Endothelial cell of umbilical vein (primary cell): ENCODE measurements around the gene KCNJ15. TPM values are rescaled to one million over a fixed set of nuclear protein-coding genes. Genes with fewer than 3 reads are reported as not detected.

Source experiments
- BruUV-seq: library from RNA; stranded (reverse); fragments of 400-500 nt; replicated peaks from 2 replicates; lab custom pipeline; 2021; lab: Mats Ljungman, UMichigan
- CTCF ChIA-PET: fragments of 300-600, 350-600 bp; sonication (Branson Sonifier 250); formaldehyde crosslinking; loops from one replicate; lab custom pipeline; 2021; ENCODE audit warnings: antibody characterized with exemption, inconsistent platforms; lab: Charles Lee
- POLR2A ChIA-PET: fragments of 300-600, 350-600 bp; sonication (Branson Sonifier 250); formaldehyde crosslinking; loops from one replicate; lab custom pipeline; 2021; ENCODE audit warnings: antibody characterized with exemption, inconsistent platforms; lab: Charles Lee
- DNase-seq: peaks from one replicate; pipeline ENCODE4 v3.0.0-alpha.2; 2011; ENCODE audit warnings: low read depth, low spot score
- FAIRE-seq: peaks from 2 replicates; lab custom pipeline; 2011; peaks lifted over from hg19 to GRCh38; lab: Jason Lieb, UNC
- H2AFZ ChIP-seq: 2 replicates; pipeline ENCODE4 v1.6.0; 2012; ENCODE audit warnings: low read depth, low read length, control low read depth, inconsistent platforms
- H3K27ac ChIP-seq: 2 replicates; pipeline ENCODE4 v1.5.1; 2011; ENCODE audit warnings: low read depth, mild to moderate bottlenecking, control low read depth, low read length, moderate library complexity; ENCODE audit not compliant: insufficient read depth
- H3K27me3 ChIP-seq, 2 experiments: 2 replicates each; pipeline versions ENCODE4 v1.6.0 to v1.6.1; 2011; ENCODE audit warnings: low read length in 2 of 2, mixed read lengths in 1 of 2; ENCODE audit not compliant: control insufficient read depth in 2 of 2, insufficient read depth in 2 of 2
- H3K36me3 ChIP-seq, 2 experiments: 2 replicates in 1 of 2; 3 replicates in 1 of 2; pipeline ENCODE4 v1.5.1; 2011; ENCODE audit warnings: low read length in 2 of 2, mild to moderate bottlenecking in 1 of 2, moderate library complexity in 1 of 2; ENCODE audit not compliant: control insufficient read depth in 2 of 2, insufficient read depth in 2 of 2; ENCODE audit errors: extremely low read depth in 1 of 2
- H3K4me1 ChIP-seq: 3 replicates; pipeline ENCODE4 v1.5.1; 2011; ENCODE audit warnings: mild to moderate bottlenecking, low read length; ENCODE audit not compliant: control insufficient read depth, insufficient read depth; ENCODE audit errors: extremely low read depth
- H3K4me2 ChIP-seq: 2 replicates; pipeline ENCODE4 v1.6.1; 2011; ENCODE audit warnings: low read length, control low read depth, mixed read lengths; ENCODE audit not compliant: insufficient read depth
- H3K4me3 ChIP-seq, 3 experiments: fragments of 200-600 bp in 1 of 3; sonication (generic), shearing (Covaris generic) in 1 of 3; replicated peaks in 1 of 3; 2 replicates each; pipeline ENCODE4 v1.5.1; 2011 to 2016; ENCODE audit warnings: control low read depth in 3 of 3, low read length in 3 of 3, mild to moderate bottlenecking in 2 of 3, inconsistent platforms in 1 of 3, low read depth in 1 of 3, moderate library complexity in 1 of 3; ENCODE audit not compliant: insufficient read depth in 1 of 3
- H3K79me2 ChIP-seq: 2 replicates; pipeline ENCODE4 v1.6.0; 2012; ENCODE audit warnings: low read length, inconsistent platforms; ENCODE audit not compliant: control insufficient read depth, insufficient read depth
- H3K9ac ChIP-seq: replicated peaks from 2 replicates; pipeline ENCODE3; 2011; ENCODE audit warnings: low read length, control low read depth; ENCODE audit not compliant: insufficient read depth; ENCODE audit errors: extremely low read depth
- H3K9me1 ChIP-seq: replicated peaks from 3 replicates; pipeline ENCODE4 v1.6.0; 2011; ENCODE audit warnings: mild to moderate bottlenecking, low read length; ENCODE audit not compliant: control insufficient read depth, insufficient read depth; ENCODE audit errors: extremely low read depth
- H3K9me3 ChIP-seq: replicated peaks from 2 replicates; pipeline ENCODE4 v1.5.1; 2012; ENCODE audit warnings: low read length, inconsistent platforms; ENCODE audit not compliant: control insufficient read depth, insufficient read depth
- H4K20me1 ChIP-seq: replicated peaks from 2 replicates; pipeline ENCODE3; 2011; ENCODE audit warnings: mild to moderate bottlenecking, low read length; ENCODE audit not compliant: control insufficient read depth, insufficient read depth; ENCODE audit errors: extremely low read depth
- EZH2 ChIP-seq: IDR thresholded peaks from 2 replicates; pipeline ENCODE4 v1.6.1; 2012; ENCODE audit warnings: borderline replicate concordance, low read depth, mild to moderate bottlenecking, moderate library complexity, low read length, inconsistent platforms; ENCODE audit not compliant: severe bottlenecking
- FOS ChIP-seq: IDR thresholded peaks from 2 replicates; pipeline ENCODE4 v1.6.1; 2011; ENCODE audit warnings: mild to moderate bottlenecking, low read length, moderate library complexity, borderline replicate concordance; ENCODE audit not compliant: insufficient read depth
- GATA2 ChIP-seq: IDR thresholded peaks from 2 replicates; pipeline ENCODE4 v1.7.0; 2011; ENCODE audit warnings: low read depth, mild to moderate bottlenecking, moderate library complexity, mixed read lengths, low read length; ENCODE audit not compliant: insufficient read length, insufficient read depth
- JUN ChIP-seq: IDR thresholded peaks from 2 replicates; pipeline ENCODE4 v1.6.1; 2011; ENCODE audit warnings: borderline replicate concordance, low read depth; ENCODE audit not compliant: insufficient read length, insufficient read depth
- MYC ChIP-seq: IDR thresholded peaks from one replicate; pipeline ENCODE4 v1.6.1; 2011; ENCODE audit warnings: mild to moderate bottlenecking, low read depth, low read length
- POLR2A ChIP-seq: IDR thresholded peaks from 2 replicates; pipeline ENCODE4 v1.6.1; 2012; ENCODE audit warnings: low read depth, mild to moderate bottlenecking, control low read depth, low read length
- POLR2AphosphoS5 ChIP-seq: IDR thresholded peaks from 2 replicates; pipeline ENCODE4 v1.6.1; 2012; ENCODE audit warnings: low read depth, mild to moderate bottlenecking, control low read depth, low read length, moderate library complexity; ENCODE audit not compliant: insufficient read depth
- dilution Hi-C: fragments of 300-500 bp; cut with MboI; formaldehyde crosslinking; loops from one replicate; pipeline ENCODE4 v1.15.0; 2019; ENCODE audit warnings: low sequenced_read_pairs; ENCODE audit not compliant: extremely low pct_ligation_motif_present
- intact Hi-C: fragments of 100-400 bp; cut with micrococcal nuclease; formaldehyde crosslinking; loops from one replicate; pipeline ENCODE4 v1.10.0; 2022
- polyA plus RNA-seq, 4 experiments: library from polyadenylated mRNA; depleted of rRNA in 3 of 4; stranded (reverse) in 3 of 4; unstranded in 1 of 4; fragments of >200 nt; gene quantifications; 2 replicates each; pipeline versions ENCODE4 v1.2.1 to v1.2.3, GENCODE V29; 2011 to 2012; ENCODE audit warnings: missing spikeins in 1 of 4
- total RNA-seq: library from RNA; stranded (reverse); gene quantifications from 2 replicates; pipeline ENCODE4 v1.2.3, GENCODE V29; 2021
- TF ChIP-seq, protein P1 (sequence below): IDR thresholded peaks from 2 replicates; pipeline ENCODE4 v1.6.1; 2011; ENCODE audit not compliant: insufficient read depth, insufficient read length
- TF ChIP-seq, protein P2 (sequence below), 2 donors: IDR thresholded peaks; 1 replicate in 1 of 2; 2 replicates in 1 of 2; pipeline ENCODE4 v1.5.1; 2011; ENCODE audit warnings: low read length in 2 of 2, mild to moderate bottlenecking in 2 of 2, moderate library complexity in 2 of 2, control low read depth in 1 of 2, inconsistent platforms in 1 of 2, low read depth in 1 of 2; ENCODE audit not compliant: insufficient read depth in 1 of 2; ENCODE audit errors: extremely low read depth in 1 of 2

KCNJ15 gene
- total and polyA plus RNA-seq, 2 donors (not counting 3 experiments of a cell fraction or from before 2014, with no cell fraction given), result 1.4 to 1.5 TPM

DNA sequence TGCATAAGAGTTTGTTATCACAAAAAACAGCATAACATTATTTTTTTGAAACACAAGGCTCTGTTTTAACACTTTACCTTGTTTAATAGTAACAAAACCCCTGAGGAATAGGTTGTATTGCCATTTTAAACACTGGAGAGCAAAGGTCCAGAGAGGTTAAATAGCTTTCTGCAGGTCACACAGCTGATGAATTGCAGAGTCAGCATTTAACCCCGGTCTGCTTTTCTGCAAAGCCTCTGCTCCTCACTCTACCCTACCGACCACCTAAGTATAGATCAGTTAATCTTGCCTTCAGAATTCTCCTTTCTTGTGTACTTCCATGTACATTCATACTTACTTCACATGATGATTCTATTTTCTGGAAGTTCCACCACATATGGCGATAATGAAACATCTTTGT is 42.0 kb downstream of the KCNJ15 start:
- ChIA-PET CTCF (no interaction called here), POLR2A (no interaction called here)
- no peak overlapping the region for H3K4me3 ChIP-seq
- H3K79me2 ChIP-seq, result no peaks in the 10 kb centered on the region
- FAIRE-seq, result no peak
- H3K36me3 ChIP-seq, result no peaks in the 10 kb centered on the region
- TF ChIP-seq, protein P1, sequence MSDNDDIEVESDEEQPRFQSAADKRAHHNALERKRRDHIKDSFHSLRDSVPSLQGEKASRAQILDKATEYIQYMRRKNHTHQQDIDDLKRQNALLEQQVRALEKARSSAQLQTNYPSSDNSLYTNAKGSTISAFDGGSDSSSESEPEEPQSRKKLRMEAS, result no peak
- TF ChIP-seq POLR2A (no peak), EZH2 (no peak), POLR2AphosphoS5 (no peak), MYC (no peak), GATA2 (no peak), FOS (no peak), JUN (no peak)
- TF ChIP-seq, protein P2, sequence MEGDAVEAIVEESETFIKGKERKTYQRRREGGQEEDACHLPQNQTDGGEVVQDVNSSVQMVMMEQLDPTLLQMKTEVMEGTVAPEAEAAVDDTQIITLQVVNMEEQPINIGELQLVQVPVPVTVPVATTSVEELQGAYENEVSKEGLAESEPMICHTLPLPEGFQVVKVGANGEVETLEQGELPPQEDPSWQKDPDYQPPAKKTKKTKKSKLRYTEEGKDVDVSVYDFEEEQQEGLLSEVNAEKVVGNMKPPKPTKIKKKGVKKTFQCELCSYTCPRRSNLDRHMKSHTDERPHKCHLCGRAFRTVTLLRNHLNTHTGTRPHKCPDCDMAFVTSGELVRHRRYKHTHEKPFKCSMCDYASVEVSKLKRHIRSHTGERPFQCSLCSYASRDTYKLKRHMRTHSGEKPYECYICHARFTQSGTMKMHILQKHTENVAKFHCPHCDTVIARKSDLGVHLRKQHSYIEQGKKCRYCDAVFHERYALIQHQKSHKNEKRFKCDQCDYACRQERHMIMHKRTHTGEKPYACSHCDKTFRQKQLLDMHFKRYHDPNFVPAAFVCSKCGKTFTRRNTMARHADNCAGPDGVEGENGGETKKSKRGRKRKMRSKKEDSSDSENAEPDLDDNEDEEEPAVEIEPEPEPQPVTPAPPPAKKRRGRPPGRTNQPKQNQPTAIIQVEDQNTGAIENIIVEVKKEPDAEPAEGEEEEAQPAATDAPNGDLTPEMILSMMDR (IDR thresholded peaks at IDR 0.05; ENCODE audit: extremely low read depth in 1 of 2, insufficient read depth in 1 of 2, low read depth in 1 of 2, low read length in 2 of 2), result no peak
- H3K4me1 ChIP-seq, result peaks cover 41% of the 10 kb centered on the region
- no peaks in the 10 kb centered on the region for H3K9me1 ChIP-seq
- BruUV-seq, result no TSS peak
- no peaks in the 10 kb centered on the region for H3K27me3 ChIP-seq
- H4K20me1 ChIP-seq, result no peaks in the 10 kb centered on the region
- DNase-seq, result no peak
- intact Hi-C loops (no loop called here), dilution Hi-C loops (no loop called here)
- no peaks in the 10 kb centered on the region for H3K9me3 ChIP-seq
- H2AFZ ChIP-seq, result no peak overlapping the region
- H3K9ac ChIP-seq, result no peak overlapping the region
- no peak overlapping the region for H3K4me2 ChIP-seq
- H3K27ac ChIP-seq, result no peak overlapping the region
